Calu3 (cell line): ENCODE measurements around the gene RAI1. TPM values are rescaled to one million over a fixed set of nuclear protein-coding genes. Genes with fewer than 3 reads are reported as not detected.

ENCODE experiments used
- BruUV-seq: library from RNA; stranded (reverse); fragments of 400-500 nt; replicated peaks from 2 replicates; lab custom pipeline; 2021; lab: Mats Ljungman, UMichigan
- CTCF ChIA-PET: fragments of 300-600 bp; sonication (Branson Sonifier 250); formaldehyde crosslinking; loops from one replicate; lab custom pipeline; 2022; ENCODE audit warnings: antibody characterized with exemption; lab: Charles Lee
- DNase-seq: peaks from one replicate; pipeline ENCODE4 v3.0.0; 2022
- H3K27ac Mint-ChIP-seq: one replicate; pipeline ENCODE4 v1.8.0; 2022; ENCODE audit warnings: mixed read lengths; ENCODE audit not compliant: unreplicated experiment
- H3K27me3 Mint-ChIP-seq: one replicate; pipeline ENCODE4 v1.8.0; 2022; ENCODE audit warnings: mixed read lengths; ENCODE audit not compliant: unreplicated experiment
- H3K36me3 Mint-ChIP-seq: one replicate; pipeline ENCODE4 v1.8.0; 2022; ENCODE audit warnings: mild to moderate bottlenecking, moderate library complexity, mixed read lengths; ENCODE audit not compliant: insufficient read depth, unreplicated experiment
- H3K4me1 Mint-ChIP-seq: one replicate; pipeline ENCODE4 v1.8.0; 2022; ENCODE audit warnings: mild to moderate bottlenecking, low read depth, mixed read lengths; ENCODE audit not compliant: unreplicated experiment
- H3K4me3 Mint-ChIP-seq: one replicate; pipeline ENCODE4 v1.8.0; 2022; ENCODE audit warnings: mild to moderate bottlenecking, low read depth, moderate library complexity, mixed read lengths; ENCODE audit not compliant: unreplicated experiment
- H3K9me3 Mint-ChIP-seq: one replicate; pipeline ENCODE4 v1.8.0; 2022; ENCODE audit warnings: low read depth, mixed read lengths; ENCODE audit not compliant: unreplicated experiment
- CTCF ChIP-seq: fragments of 200-600 bp; IDR thresholded peaks from one replicate; pipeline ENCODE4 v1.8.0; 2022; ENCODE audit warnings: antibody characterized with exemption; ENCODE audit not compliant: unreplicated experiment
- intact Hi-C: fragments of 100-400 bp; cut with micrococcal nuclease; formaldehyde crosslinking; loops from one replicate; pipeline ENCODE4 v1.10.0; 2022; ENCODE audit not compliant: unreplicated experiment
- total RNA-seq: library from RNA; stranded (reverse); gene quantifications from 2 replicates; pipeline ENCODE4 v1.2.3, GENCODE V29; 2022

RAI1 gene
- total RNA-seq, 1 experiment from 2014 or later, result 38.0 TPM

- DNase-seq, result no peak
- CTCF ChIA-PET, result interaction anchor here (1.3 kb wide), 1 partner anchor 20 kb away, joined by 3 read pairs; no protein-coding TSS in a partner anchor
- Mint-ChIP-seq H3K4me1 (peaks cover 39% of the 10 kb centered on the region), H3K27ac (peak overlapping the region; percentile 47), H3K27me3 (no peaks in the 10 kb centered on the region), H3K36me3 (peaks cover 48% of the 10 kb centered on the region), H3K4me3 (no peak overlapping the region), H3K9me3 (no peaks in the 10 kb centered on the region)
- intact Hi-C loops, result no loop called here
- no peak for TF ChIP-seq CTCF
- no TSS peak for BruUV-seq
These were observed 25.1 kb downstream of the RAI1 start for GRCh38 chr17:17706140-17707060.

GRCh38 chr17:17708295-17708694 is 27.0 kb downstream of the RAI1 start:
- Mint-ChIP-seq H3K9me3 (no peaks in the 10 kb centered on the region), H3K27ac (no peak overlapping the region), H3K4me3 (no peak overlapping the region), H3K27me3 (no peaks in the 10 kb centered on the region), H3K4me1 (peaks cover 46% of the 10 kb centered on the region), H3K36me3 (peaks cover 58% of the 10 kb centered on the region)
- BruUV-seq, result no TSS peak
- CTCF ChIA-PET, result no interaction called here
- DNase-seq, result no peak
- intact Hi-C loops, result no loop called here
- no peak for TF ChIP-seq CTCF

- TF ChIP-seq CTCF, result no peak
- no peak overlapping the region for H3K4me3 Mint-ChIP-seq
- DNase-seq, result no peak
- peaks cover 56% of the 10 kb centered on the region for H3K36me3 Mint-ChIP-seq
- H3K9me3 Mint-ChIP-seq, result no peaks in the 10 kb centered on the region
- intact Hi-C loops, result no loop called here
- peak overlapping the region; percentile 82 for H3K27ac Mint-ChIP-seq
- CTCF ChIA-PET, result no interaction called here
- peaks cover 42% of the 10 kb centered on the region for H3K4me1 Mint-ChIP-seq
- no TSS peak for BruUV-seq
- H3K27me3 Mint-ChIP-seq, result no peaks in the 10 kb centered on the region
These were observed 27.6 kb downstream of the RAI1 start for GRCh38 chr17:17708816-17709215.

- Mint-ChIP-seq H3K27ac (peak overlapping the region; percentile 82), H3K4me3 (no peak overlapping the region), H3K36me3 (peaks cover 60% of the 10 kb centered on the region), H3K4me1 (peaks cover 46% of the 10 kb centered on the region), H3K9me3 (no peaks in the 10 kb centered on the region), H3K27me3 (no peaks in the 10 kb centered on the region)
- CTCF ChIA-PET, result no interaction called here
- DNase-seq, result no peak
- no TSS peak for BruUV-seq
- intact Hi-C loops, result no loop called here
- TF ChIP-seq CTCF, result no peak
These were observed 28.6 kb downstream of the RAI1 start for GRCh38 chr17:17709815-17710321.
